ENCODE measurements around the gene LURAP1L. TPM values are rescaled to one million over a fixed set of nuclear protein-coding genes. Genes with fewer than 3 reads are reported as not detected.

The LURAP1L gene
- total RNA-seq, 2 donors from 2014 or later: 0.24 to 1.3 TPM

- no peak overlapping the region for H3K4me3 Mint-ChIP-seq
- H3K36me3 ChIP-seq (ENCODE audit: control insufficient read depth, insufficient read depth, low read length): no peaks in the 10 kb centered on the region
- H3K9ac ChIP-seq (ENCODE audit: extremely low read depth, low read length, poor library complexity, severe bottlenecking): no peak overlapping the region
- peaks cover 3% of the 10 kb centered on the region for H3K4me1 ChIP-seq (ENCODE audit: control insufficient read depth, insufficient read depth, low read length)
- WGBS, 2 experiments (ENCODE audit: insufficient coverage in 1 of 2, insufficient read length in 1 of 2): 82% methylated on average over 1 of the region's 1 CpG; no CpG with 5 or more reads in 1 of the 2 experiments
- H3K27ac ChIP-seq (ENCODE audit: low read depth, low read length): no peak overlapping the region
- no peak overlapping the region for H3K27ac Mint-ChIP-seq
- no peak for DNase-seq
- no peaks in the 10 kb centered on the region for H3K9me3 Mint-ChIP-seq
- H3K9me3 ChIP-seq (ENCODE audit: control insufficient read depth, low read length): no peaks in the 10 kb centered on the region
- H3K27me3 ChIP-seq (ENCODE audit: control insufficient read depth, insufficient read depth, low read length, poor library complexity, severe bottlenecking): no peaks in the 10 kb centered on the region
- no peaks in the 10 kb centered on the region for H3K4me1 Mint-ChIP-seq
- H3K36me3 Mint-ChIP-seq (ENCODE audit: low read depth): no peaks in the 10 kb centered on the region
- TF ChIP-seq CTCF (conservative IDR thresholded peaks at IDR 0.05): no peak
- H3K27me3 Mint-ChIP-seq (ENCODE audit: insufficient read depth): no peaks in the 10 kb centered on the region
- no peak overlapping the region for H3K4me3 ChIP-seq (ENCODE audit: low read length)
These were observed 26.8 kb upstream of the LURAP1L start for GRCh38 chr9:12748016-12748415.

- no peaks in the 10 kb centered on the region for H3K27me3 ChIP-seq (ENCODE audit: control insufficient read depth, insufficient read depth, low read length, poor library complexity, severe bottlenecking)
- H3K9ac ChIP-seq (ENCODE audit: extremely low read depth, low read length, poor library complexity, severe bottlenecking): no peak overlapping the region
- H3K9me3 Mint-ChIP-seq: no peaks in the 10 kb centered on the region
- no peak overlapping the region for H3K4me3 Mint-ChIP-seq
- no peak overlapping the region for H3K27ac ChIP-seq (ENCODE audit: low read depth, low read length)
- no peaks in the 10 kb centered on the region for H3K27me3 Mint-ChIP-seq (ENCODE audit: insufficient read depth)
- DNase-seq: no peak
- no peaks in the 10 kb centered on the region for H3K4me1 Mint-ChIP-seq
- no peak overlapping the region for H3K27ac Mint-ChIP-seq
- H3K36me3 Mint-ChIP-seq (ENCODE audit: low read depth): no peaks in the 10 kb centered on the region
- TF ChIP-seq CTCF (conservative IDR thresholded peaks at IDR 0.05): no peak
- peaks cover 3% of the 10 kb centered on the region for H3K4me1 ChIP-seq (ENCODE audit: control insufficient read depth, insufficient read depth, low read length)
- no peak overlapping the region for H3K4me3 ChIP-seq (ENCODE audit: low read length)
- H3K36me3 ChIP-seq (ENCODE audit: control insufficient read depth, insufficient read depth, low read length): no peaks in the 10 kb centered on the region
- H3K9me3 ChIP-seq (ENCODE audit: control insufficient read depth, low read length): no peaks in the 10 kb centered on the region
These were observed 25.9 kb upstream of the LURAP1L start for GRCh38 chr9:12748954-12749353.

- WGBS, 2 experiments (ENCODE audit: insufficient coverage in 1 of 2, insufficient read length in 1 of 2): 91% methylated on average over 3 of the region's 3 CpGs; no CpG with 5 or more reads in 1 of the 2 experiments
These were observed 20.9 kb upstream of the LURAP1L start for GRCh38 chr9:12753931-12754330.

More at GRCh38 chr9:12753931-12754330, 20.9 kb upstream of the LURAP1L start:
- no peaks in the 10 kb centered on the region for H3K36me3 Mint-ChIP-seq (ENCODE audit: low read depth)
- peaks cover 10% of the 10 kb centered on the region for H3K4me1 Mint-ChIP-seq
- Histone ChIP-seq H3K9ac (ENCODE audit: extremely low read depth, low read length, poor library complexity, severe bottlenecking) (no peak overlapping the region), H3K36me3 (ENCODE audit: control insufficient read depth, insufficient read depth, low read length) (no peaks in the 10 kb centered on the region), H3K27me3 (ENCODE audit: control insufficient read depth, insufficient read depth, low read length, poor library complexity, severe bottlenecking) (no peaks in the 10 kb centered on the region), H3K4me3 (ENCODE audit: low read length) (no peak overlapping the region), H3K4me1 (ENCODE audit: control insufficient read depth, insufficient read depth, low read length) (peaks cover 3% of the 10 kb centered on the region), H3K27ac (ENCODE audit: low read depth, low read length) (no peak overlapping the region), H3K9me3 (ENCODE audit: control insufficient read depth, low read length) (no peaks in the 10 kb centered on the region)
- no peak overlapping the region for H3K4me3 Mint-ChIP-seq
- H3K27me3 Mint-ChIP-seq (ENCODE audit: insufficient read depth): no peaks in the 10 kb centered on the region
- TF ChIP-seq CTCF (conservative IDR thresholded peaks at IDR 0.05): no peak
- H3K27ac Mint-ChIP-seq: no peak overlapping the region
- H3K9me3 Mint-ChIP-seq: no peaks in the 10 kb centered on the region
- no peak for DNase-seq

Data from endodermal cell (in vitro differentiated cells).